Esophagus muscularis mucosa (tissue), 4 donors: ENCODE results near the gene RTP5. TPM values are rescaled to one million over a fixed set of nuclear protein-coding genes. Genes with fewer than 3 reads are reported as not detected.
"Not testable (repeated sequence)": the region's sequence is repeated elsewhere in the genome, so short reads cannot be mapped to it uniquely, and the experiment has no call there.

Experiments used
- DNase-seq: peaks from one replicate; pipeline ENCODE4 v3.0.0-alpha.2; 2017; ENCODE audit errors: extremely low spot score
- H3K27ac ChIP-seq, 4 donors: fragments of 200-600 bp; sonication (generic); replicated peaks in 1 of 4; 1 replicate in 3 of 4; 2 replicates in 1 of 4; pipeline ENCODE4 v1.5.1; 2016 to 2019; ENCODE audit warnings: mild to moderate bottlenecking in 1 of 4
- H3K27me3 ChIP-seq, 4 donors: fragments of 200-600 bp; sonication (generic); one replicate each; pipeline versions ENCODE4 v1.5.1 to v1.6.0; 2016 to 2019
- H3K36me3 ChIP-seq, 4 donors: fragments of 200-600 bp; sonication (generic); one replicate each; pipeline ENCODE4 v1.5.1; 2016 to 2019
- H3K4me1 ChIP-seq, 4 donors: fragments of 200-600 bp; sonication (generic); one replicate each; pipeline ENCODE4 v1.5.1; 2016 to 2019
- H3K4me3 ChIP-seq, 4 donors: fragments of 200-600 bp; sonication (generic); 1 replicate in 2 of 4; 2 replicates in 2 of 4; pipeline ENCODE4 v1.5.1; 2016 to 2019; ENCODE audit warnings: mild to moderate bottlenecking in 4 of 4, moderate library complexity in 1 of 4
- H3K9me3 ChIP-seq, 4 donors: fragments of 200-600 bp; sonication (generic); 1 replicate in 3 of 4; 2 replicates in 1 of 4; pipeline ENCODE4 v1.5.1; 2016 to 2019
- EP300 ChIP-seq: sonication (generic); formaldehyde crosslinking; IDR thresholded peaks from one replicate; pipeline ENCODE4 v1.6.1; 2017; ENCODE audit warnings: antibody characterized with exemption
- POLR2A ChIP-seq: fragments of 450-650 bp; IDR thresholded peaks from one replicate; pipeline ENCODE4 v1.6.1; 2017; ENCODE audit warnings: antibody characterized with exemption, moderate library complexity, mild to moderate bottlenecking, low read depth
- POLR2AphosphoS5 ChIP-seq, 2 donors: sonication (generic); formaldehyde crosslinking; IDR thresholded peaks; one replicate each; pipeline ENCODE4 v1.6.1; 2017; ENCODE audit warnings: antibody characterized with exemption in 2 of 2
- WGBS: methylation state at CpG from one replicate; pipeline ENCODE4 v1.1.5; 2018; 5-methylcytosine and 5-hydroxymethylcytosine counted together
- intact Hi-C: fragments of 100-400 bp; cut with DNase I; formaldehyde crosslinking; loops from one replicate; pipeline ENCODE4 v1.15.1; 2023
- total RNA-seq, 4 donors: library from RNA; depleted of rRNA; stranded (reverse); fragments of >200 nt; gene quantifications; one replicate each; pipeline versions ENCODE4 v1.1.0 to v1.2.1, GENCODE V29; 2016
- TF ChIP-seq, protein P1 (sequence below), 3 experiments: fragments of 200-600 bp in 2 of 3; fragments of 450-650 bp in 1 of 3; sonication (generic) in 2 of 3; IDR thresholded peaks; one replicate each; pipeline ENCODE4 v1.5.1; 2017 to 2019; ENCODE audit warnings: antibody characterized with exemption in 3 of 3, mild to moderate bottlenecking in 2 of 3, moderate library complexity in 1 of 3

RTP5 gene
- total RNA-seq, 4 donors from 2014 or later: 0.17 TPM; not detected in 3

DNA sequence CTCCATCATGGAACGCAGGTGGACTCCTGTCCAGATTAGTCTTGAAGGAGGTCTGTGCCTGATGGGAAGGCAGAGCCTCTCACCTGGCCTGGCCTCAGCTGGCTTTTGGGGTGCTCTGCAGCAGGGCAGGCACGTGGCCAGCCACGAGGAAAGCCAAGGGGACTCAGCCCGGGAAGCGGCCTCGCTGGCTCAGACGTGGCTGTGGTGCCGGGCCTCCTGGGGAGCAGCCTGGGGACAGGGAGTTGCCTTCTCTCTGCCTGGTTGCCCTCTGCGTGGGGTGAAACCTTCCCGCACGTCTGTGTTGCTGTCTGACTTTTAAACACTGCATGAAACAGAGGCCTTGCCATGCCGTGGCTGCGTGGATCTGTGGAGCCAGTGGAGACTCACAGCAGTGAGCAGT is 45.0 kb downstream of the RTP5 start:
- intact Hi-C loops: no loop called here
- H3K4me3 ChIP-seq: no peak overlapping the region
- H3K27me3 ChIP-seq: no peaks in the 10 kb centered on the region
- H3K9me3 ChIP-seq: peaks cover 0 to 11% (median 3%) of the 10 kb centered on the region in 4 donors
- no peaks in the 10 kb centered on the region for H3K36me3 ChIP-seq
- DNase-seq: no peak
- WGBS: 92% methylated on average over 13 of the region's 13 CpGs
- no peak overlapping the region for H3K27ac ChIP-seq
- TF ChIP-seq POLR2A (no peak), EP300 (no peak), POLR2AphosphoS5 (IDR thresholded peaks at IDR 0.05) (no peak)
- TF ChIP-seq, protein P1, sequence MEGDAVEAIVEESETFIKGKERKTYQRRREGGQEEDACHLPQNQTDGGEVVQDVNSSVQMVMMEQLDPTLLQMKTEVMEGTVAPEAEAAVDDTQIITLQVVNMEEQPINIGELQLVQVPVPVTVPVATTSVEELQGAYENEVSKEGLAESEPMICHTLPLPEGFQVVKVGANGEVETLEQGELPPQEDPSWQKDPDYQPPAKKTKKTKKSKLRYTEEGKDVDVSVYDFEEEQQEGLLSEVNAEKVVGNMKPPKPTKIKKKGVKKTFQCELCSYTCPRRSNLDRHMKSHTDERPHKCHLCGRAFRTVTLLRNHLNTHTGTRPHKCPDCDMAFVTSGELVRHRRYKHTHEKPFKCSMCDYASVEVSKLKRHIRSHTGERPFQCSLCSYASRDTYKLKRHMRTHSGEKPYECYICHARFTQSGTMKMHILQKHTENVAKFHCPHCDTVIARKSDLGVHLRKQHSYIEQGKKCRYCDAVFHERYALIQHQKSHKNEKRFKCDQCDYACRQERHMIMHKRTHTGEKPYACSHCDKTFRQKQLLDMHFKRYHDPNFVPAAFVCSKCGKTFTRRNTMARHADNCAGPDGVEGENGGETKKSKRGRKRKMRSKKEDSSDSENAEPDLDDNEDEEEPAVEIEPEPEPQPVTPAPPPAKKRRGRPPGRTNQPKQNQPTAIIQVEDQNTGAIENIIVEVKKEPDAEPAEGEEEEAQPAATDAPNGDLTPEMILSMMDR (IDR thresholded peaks at IDR 0.05): no peak
- no peaks in the 10 kb centered on the region for H3K4me1 ChIP-seq

GRCh38 chr2:241921631-241922030 is 52.1 kb downstream of the RTP5 start:
- H3K4me3 ChIP-seq, H3K27ac ChIP-seq, H3K4me1 ChIP-seq, H3K9me3 ChIP-seq, intact Hi-C loops, H3K27me3 ChIP-seq, DNase-seq, H3K36me3 ChIP-seq: not testable (repeated sequence)
- no CpG with 5 or more reads among the region's 9 CpGs for WGBS

- no peak for DNase-seq
- WGBS: 85% methylated on average over 9 of the region's 9 CpGs
- no peaks in the 10 kb centered on the region for H3K9me3 ChIP-seq
Measured at GRCh38 chr2:241922411-241922810, 52.9 kb downstream of the RTP5 start.

DNA sequence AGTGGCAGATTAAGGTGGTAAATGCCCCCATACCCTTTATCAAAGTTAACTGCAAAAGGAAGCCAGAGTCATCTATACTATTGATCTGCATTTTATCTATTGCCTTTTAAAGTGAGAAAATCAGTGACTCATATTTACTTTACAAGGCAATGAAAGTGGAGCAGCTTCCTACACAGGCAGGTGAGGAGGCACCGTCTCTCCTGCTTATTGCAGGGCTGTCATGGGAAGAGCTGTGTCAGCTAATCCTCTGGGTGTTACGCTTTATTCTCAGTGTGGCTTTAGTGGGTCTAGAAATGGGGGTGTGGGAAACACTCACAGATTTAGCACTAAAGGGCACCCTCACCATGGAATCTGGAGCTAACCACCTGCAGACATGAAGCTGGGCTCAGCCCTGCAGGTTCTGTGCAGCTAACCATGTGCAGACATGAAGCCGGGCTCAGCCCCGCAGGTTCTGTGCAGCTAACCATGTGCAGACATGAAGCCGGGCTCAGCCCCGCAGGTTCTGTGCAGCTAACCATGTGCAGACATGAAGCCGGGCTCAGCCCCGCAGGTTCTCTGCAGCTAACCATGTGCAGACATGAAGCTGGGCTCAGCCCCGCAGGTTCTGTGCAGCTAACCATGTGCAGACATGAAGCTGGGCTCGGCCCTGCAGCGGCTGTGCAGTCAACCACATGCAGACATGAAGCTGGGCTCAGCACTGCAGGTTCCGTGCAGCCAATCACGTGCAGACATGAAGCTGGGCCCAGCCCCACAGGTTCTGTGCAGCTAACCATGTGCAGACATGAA is 53.5 kb downstream of the RTP5 start:
- H3K4me3 ChIP-seq, DNase-seq, H3K36me3 ChIP-seq, H3K4me1 ChIP-seq, H3K27ac ChIP-seq, H3K9me3 ChIP-seq, intact Hi-C loops: not testable (repeated sequence)
- H3K27me3 ChIP-seq: peaks cover 0 to 15% (median 0%) of the 10 kb centered on the region in 4 donors
- 80% methylated on average over 5 of the region's 13 CpGs for WGBS

More at GRCh38 chr2:241922411-241922810, 52.9 kb downstream of the RTP5 start:
- Histone ChIP-seq H3K4me3 (no peak overlapping the region), H3K36me3 (no peaks in the 10 kb centered on the region), H3K27ac (no peak overlapping the region), H3K27me3 (peaks cover 0 to 9% (median 0%) of the 10 kb centered on the region in 4 donors), H3K4me1 (peaks cover 0 to 5% (median 0%) of the 10 kb centered on the region in 4 donors)
- intact Hi-C loops: no loop called here
- TF ChIP-seq POLR2AphosphoS5 (IDR thresholded peaks at IDR 0.05) (no peak), EP300 (no peak), POLR2A (no peak)
- TF ChIP-seq, protein P1 (IDR thresholded peaks at IDR 0.05): no peak

Other genes starting within 250 kb of the RTP5 start
- gene THAP4, start 232.6 kb upstream of the RTP5 start, total RNA-seq: 10 to 100 TPM; 37.0 to 69.8 (median 49.6) TPM
- gene ATG4B, start 232.0 kb upstream of the RTP5 start, total RNA-seq: 10 to 100 TPM; 39.1 to 76.0 (median 55.3) TPM
- gene DTYMK, start 182.9 kb upstream of the RTP5 start, total RNA-seq: 10 to 100 TPM in 2 of 4 donors, 1 to 10 TPM in 2; 6.8 to 14.5 (median 10.6) TPM
- 10 to 100 TPM; 28.1 to 43.8 (median 30.3) TPM for gene ING5, start 167.7 kb upstream of the RTP5 start, total RNA-seq
- 10 to 100 TPM; 10.9 to 16.3 (median 11.9) TPM for gene D2HGDH, start 135.1 kb upstream of the RTP5 start, total RNA-seq
- 1 to 10 TPM in 1 of 4 donors, not detected in 3; 2.7 TPM for gene GAL3ST2, start 92.9 kb upstream of the RTP5 start, total RNA-seq
- gene NEU4, start 60.5 kb upstream of the RTP5 start, total RNA-seq: 1 to 10 TPM in 2 of 4 donors, not detected in 2; 1.5 to 5.4 TPM
- 1 to 10 TPM in 2 of 4 donors, under 1 TPM in 2; 0.11 to 2.5 (median 1.2) TPM for gene PDCD1, start 10.8 kb upstream of the RTP5 start, total RNA-seq